ENCODE measurements around the gene IL31. TPM values are rescaled to one million over a fixed set of nuclear protein-coding genes. Genes with fewer than 3 reads are reported as not detected.

Gene IL31
- total RNA-seq, 1 experiment from 2014 or later = not detected

- intact Hi-C loops (cut with micrococcal nuclease; ENCODE audit: unreplicated experiment) = no loop called here
- ChIA-PET POLR2A (ENCODE audit: low non-redundant PET) (no interaction called here), CTCF (no interaction called here)
- no peaks in the 10 kb centered on the region for H3K27me3 ChIP-seq (replicated peaks; ENCODE audit: insufficient read depth, low read depth, low read length, poor library complexity)
- H3K27ac ChIP-seq (ENCODE audit: low read depth, low read length, poor library complexity, severe bottlenecking) = no peak overlapping the region
- TF ChIP-seq CTCF (conservative IDR thresholded peaks at IDR 0.05; ENCODE audit: low read depth, low read length) (no peak), EZH2 (IDR thresholded peaks at IDR 0.05; ENCODE audit: borderline replicate concordance, low read depth, low read length, poor library complexity, severe bottlenecking) (no peak)
- no peaks in the 10 kb centered on the region for H3K4me1 ChIP-seq (ENCODE audit: insufficient read depth, low read length, poor library complexity, severe bottlenecking)
- no peaks in the 10 kb centered on the region for H3K36me3 ChIP-seq (ENCODE audit: insufficient read depth, low read length, poor library complexity, severe bottlenecking)
- no peak for DNase-seq (ENCODE audit: low spot score)
- no TSS peak for BruUV-seq (replicated peaks)
- H3K9me3 ChIP-seq (ENCODE audit: low read depth, low read length, poor library complexity, severe bottlenecking) = no peaks in the 10 kb centered on the region
- no peak overlapping the region for H3K4me3 ChIP-seq (ENCODE audit: low read depth, low read length, poor library complexity, severe bottlenecking)
These were observed 31.9 kb downstream of the IL31 start for GRCh38 chr12:122141911-122142725.

- no peak for DNase-seq (ENCODE audit: low spot score)
- H3K4me1 ChIP-seq (ENCODE audit: insufficient read depth, low read length, poor library complexity, severe bottlenecking) = no peaks in the 10 kb centered on the region
- no peaks in the 10 kb centered on the region for H3K9me3 ChIP-seq (ENCODE audit: low read depth, low read length, poor library complexity, severe bottlenecking)
- TF ChIP-seq CTCF (conservative IDR thresholded peaks at IDR 0.05; ENCODE audit: low read depth, low read length) (no peak), EZH2 (IDR thresholded peaks at IDR 0.05; ENCODE audit: borderline replicate concordance, low read depth, low read length, poor library complexity, severe bottlenecking) (no peak)
- ChIA-PET POLR2A (ENCODE audit: low non-redundant PET) (no interaction called here), CTCF (no interaction called here)
- H3K4me3 ChIP-seq (ENCODE audit: low read depth, low read length, poor library complexity, severe bottlenecking) = no peak overlapping the region
- intact Hi-C loops (cut with micrococcal nuclease; ENCODE audit: unreplicated experiment) = no loop called here
- H3K27me3 ChIP-seq (replicated peaks; ENCODE audit: insufficient read depth, low read depth, low read length, poor library complexity) = no peaks in the 10 kb centered on the region
- no peak overlapping the region for H3K27ac ChIP-seq (ENCODE audit: low read depth, low read length, poor library complexity, severe bottlenecking)
- no TSS peak for BruUV-seq (replicated peaks)
- H3K36me3 ChIP-seq (ENCODE audit: insufficient read depth, low read length, poor library complexity, severe bottlenecking) = no peaks in the 10 kb centered on the region
These were observed 33.4 kb downstream of the IL31 start for GRCh38 chr12:122140467-122141257.

GRCh38 chr12:122139941-122140340 lies 34.1 kb downstream of the IL31 start:
- ChIA-PET POLR2A (ENCODE audit: low non-redundant PET) (interaction anchor here (0.7 kb wide), 1 partner anchor 77 kb away, joined by 3 read pairs; no protein-coding TSS in a partner anchor), CTCF (no interaction called here)
- Histone ChIP-seq H3K36me3 (ENCODE audit: insufficient read depth, low read length, poor library complexity, severe bottlenecking) (no peaks in the 10 kb centered on the region), H3K27ac (ENCODE audit: low read depth, low read length, poor library complexity, severe bottlenecking) (no peak overlapping the region), H3K27me3 (replicated peaks; ENCODE audit: insufficient read depth, low read depth, low read length, poor library complexity) (no peaks in the 10 kb centered on the region), H3K4me1 (ENCODE audit: insufficient read depth, low read length, poor library complexity, severe bottlenecking) (no peaks in the 10 kb centered on the region), H3K9me3 (ENCODE audit: low read depth, low read length, poor library complexity, severe bottlenecking) (no peaks in the 10 kb centered on the region), H3K4me3 (ENCODE audit: low read depth, low read length, poor library complexity, severe bottlenecking) (no peak overlapping the region)
- no peak for DNase-seq (ENCODE audit: low spot score)
- intact Hi-C loops (cut with micrococcal nuclease; ENCODE audit: unreplicated experiment) = no loop called here
- no peak for TF ChIP-seq EZH2 (IDR thresholded peaks at IDR 0.05; ENCODE audit: borderline replicate concordance, low read depth, low read length, poor library complexity, severe bottlenecking)
- no peak for TF ChIP-seq CTCF (conservative IDR thresholded peaks at IDR 0.05; ENCODE audit: low read depth, low read length)
- BruUV-seq (replicated peaks) = no TSS peak

Data from A673 (cell line).